OCI-LY3 (cell line): ENCODE results near the gene IL26.

Experiments
- H2AFZ ChIP-seq: fragments of 200-600, 300-600 bp; shearing (Covaris generic); 2 replicates; pipeline ENCODE4 v1.6.0; 2014; ENCODE audit warnings: antibody characterized with exemption, low read depth, low read length
- H3K27ac ChIP-seq: fragments of 200-600, 300-600 bp; sonication (generic); 2 replicates; pipeline ENCODE4 v1.5.1; 2014; ENCODE audit warnings: mild to moderate bottlenecking, low read length, moderate library complexity, mixed read lengths
- H3K27me3 ChIP-seq: fragments of 200-600, 300-600 bp; sonication (generic); 2 replicates; pipeline ENCODE4 v1.6.1; 2014; ENCODE audit warnings: low read depth, low read length, mixed read lengths
- H3K36me3 ChIP-seq: fragments of 200-600, 300-600 bp; sonication (generic); replicated peaks from 2 replicates; pipeline ENCODE3; 2014; ENCODE audit warnings: low read depth, low read length, mixed read lengths
- H3K4me1 ChIP-seq: fragments of 300-600, 200-600 bp; sonication (generic); 2 replicates; pipeline ENCODE4 v1.6.1; 2014; ENCODE audit warnings: low read length, mixed read lengths
- H3K4me2 ChIP-seq: fragments of 200-600, 300-600 bp; sonication (generic); 2 replicates; pipeline ENCODE4 v1.6.1; 2014; ENCODE audit warnings: low read length, mixed read lengths
- H3K4me3 ChIP-seq: fragments of 300-600, 200-600 bp; sonication (generic); 2 replicates; pipeline ENCODE4 v1.5.1; 2014; ENCODE audit warnings: antibody characterized with exemption, mild to moderate bottlenecking, low read length, moderate library complexity
- H3K79me2 ChIP-seq: fragments of 300-600, 200-600 bp; shearing (Covaris generic); 2 replicates; pipeline ENCODE4 v1.6.1; 2014; ENCODE audit warnings: mild to moderate bottlenecking, low read length, mixed read lengths
- H3K9ac ChIP-seq: fragments of 300-600, 200-600 bp; shearing (Covaris generic); 2 replicates; pipeline ENCODE4 v1.6.0; 2014; ENCODE audit warnings: mild to moderate bottlenecking, low read length, moderate library complexity
- H3K9me3 ChIP-seq: fragments of 200-600, 300-600 bp; shearing (Covaris generic); 2 replicates; pipeline ENCODE4 v1.6.1; 2014; ENCODE audit warnings: low read length, mixed read lengths; ENCODE audit not compliant: insufficient read depth
- H4K20me1 ChIP-seq: fragments of 200-600, 300-600 bp; sonication (generic); 2 replicates; pipeline ENCODE4 v1.6.1; 2016; ENCODE audit warnings: low read length, mixed read lengths; ENCODE audit not compliant: insufficient read depth
- CTCF ChIP-seq: fragments of 200-600, 300-600 bp; sonication (generic); IDR thresholded peaks from 2 replicates; pipeline ENCODE4 v1.5.1; 2014; ENCODE audit warnings: antibody characterized with exemption, low read length, low read depth
- EZH2phosphoT487 ChIP-seq: fragments of 200-600 bp; shearing (Covaris generic); IDR thresholded peaks from 2 replicates; pipeline ENCODE4 v1.6.1; 2018; ENCODE audit warnings: antibody characterized with exemption, mixed run types, low read depth

IL26 gene

GRCh38 chr12:68203460-68203875 is 22.1 kb downstream of the IL26 start:
- Histone ChIP-seq H3K27me3 (peaks cover 3% of the 10 kb centered on the region; the same call in 1 of the 2 replicates), H3K36me3 (no peaks in the 10 kb centered on the region), H4K20me1 (no peaks in the 10 kb centered on the region), H2AFZ (no peak overlapping the region), H3K4me2 (no peak overlapping the region), H3K9me3 (no peaks in the 10 kb centered on the region), H3K4me3 (no peak overlapping the region), H3K9ac (no peak overlapping the region), H3K79me2 (no peaks in the 10 kb centered on the region), H3K4me1 (no peaks in the 10 kb centered on the region), H3K27ac (no peak overlapping the region)
- TF ChIP-seq EZH2phosphoT487 = no peak
- no peak for TF ChIP-seq CTCF

DNA sequence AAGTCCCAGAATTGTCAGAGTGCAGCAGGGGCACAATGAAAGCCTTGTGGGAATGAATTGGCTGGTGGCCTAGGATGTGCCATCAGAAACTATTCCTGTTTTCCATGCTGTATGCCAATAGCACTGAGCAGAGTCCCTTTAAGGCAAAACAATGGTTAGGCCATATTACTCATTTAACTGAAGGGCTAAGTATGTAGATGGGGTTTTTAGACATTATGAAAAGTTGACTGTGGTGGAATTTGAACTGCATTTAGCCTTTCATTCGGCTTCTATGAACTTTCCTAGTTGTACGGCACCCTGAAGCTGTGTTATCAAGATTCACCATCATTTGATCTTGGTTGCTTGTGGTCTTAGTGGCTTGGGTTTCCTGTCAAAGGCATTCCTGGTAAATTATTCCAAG is 24.8 kb downstream of the IL26 start:
- Histone ChIP-seq H3K27ac (no peak overlapping the region), H3K4me2 (no peak overlapping the region), H3K9ac (no peak overlapping the region), H4K20me1 (no peaks in the 10 kb centered on the region), H3K4me3 (no peak overlapping the region), H3K79me2 (no peaks in the 10 kb centered on the region), H3K9me3 (no peaks in the 10 kb centered on the region), H3K27me3 (peaks cover 3% of the 10 kb centered on the region; the same call in 1 of the 2 replicates), H2AFZ (no peak overlapping the region), H3K4me1 (no peaks in the 10 kb centered on the region), H3K36me3 (no peaks in the 10 kb centered on the region)
- no peak for TF ChIP-seq EZH2phosphoT487
- TF ChIP-seq CTCF = no peak

DNA sequence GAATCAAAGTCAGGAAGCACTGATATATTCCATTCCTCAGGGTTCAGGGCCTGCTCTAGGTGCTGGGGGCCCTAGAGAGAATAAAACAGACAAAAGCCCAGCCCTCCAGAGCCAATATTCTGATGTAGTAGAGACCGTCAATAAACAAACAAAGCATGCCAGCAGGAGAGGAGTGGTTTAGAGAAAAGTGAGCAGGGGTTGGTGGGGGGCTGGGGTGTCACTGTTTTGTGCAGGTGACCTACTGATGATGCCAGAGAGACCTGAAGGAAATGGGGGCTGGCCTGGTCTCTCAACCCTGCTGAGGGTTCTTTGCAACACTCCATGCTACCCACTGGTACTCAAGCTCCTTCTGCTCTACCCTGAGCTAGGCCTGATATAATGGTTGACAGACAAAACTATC is 26.5 kb downstream of the IL26 start:
- no peak for TF ChIP-seq CTCF
- no peak for TF ChIP-seq EZH2phosphoT487

GRCh38 chr12:68198507-68199086 is 27.0 kb downstream of the IL26 start:
- no peak overlapping the region for H3K4me2 ChIP-seq
- H2AFZ ChIP-seq = no peak overlapping the region
- H3K36me3 ChIP-seq = no peaks in the 10 kb centered on the region
- no peaks in the 10 kb centered on the region for H3K9me3 ChIP-seq
- no peak overlapping the region for H3K27ac ChIP-seq
- H3K4me3 ChIP-seq = no peak overlapping the region
- H3K4me1 ChIP-seq = no peaks in the 10 kb centered on the region
- peaks cover 3% of the 10 kb centered on the region; the same call in 1 of the 2 replicates for H3K27me3 ChIP-seq
- H3K9ac ChIP-seq = no peak overlapping the region
- no peaks in the 10 kb centered on the region for H4K20me1 ChIP-seq
- TF ChIP-seq CTCF (no peak), EZH2phosphoT487 (no peak)
- H3K79me2 ChIP-seq = no peaks in the 10 kb centered on the region

More for the DNA sequence above, 26.5 kb downstream of the IL26 start:
- Histone ChIP-seq H3K4me1 (no peaks in the 10 kb centered on the region), H4K20me1 (no peaks in the 10 kb centered on the region), H3K4me2 (no peak overlapping the region), H3K79me2 (no peaks in the 10 kb centered on the region), H3K27ac (no peak overlapping the region), H3K9ac (no peak overlapping the region), H3K4me3 (no peak overlapping the region), H3K27me3 (peaks cover 3% of the 10 kb centered on the region; the same call in 1 of the 2 replicates), H3K9me3 (no peaks in the 10 kb centered on the region), H3K36me3 (no peaks in the 10 kb centered on the region), H2AFZ (no peak overlapping the region)
